CD4-positive, alpha-beta T cell treated with Interleukin-15 for 4 hours (primary cell): ENCODE measurements around the gene NAT10.
"Not testable (repeated sequence)": the region's sequence is repeated elsewhere in the genome, so short reads cannot be mapped to it uniquely, and the experiment has no call there.

Experiments
- DNase-seq: peaks from one replicate; pipeline ENCODE4 v3.0.0-alpha.2; 2020; ENCODE audit warnings: low spot score

The NAT10 gene

DNA sequence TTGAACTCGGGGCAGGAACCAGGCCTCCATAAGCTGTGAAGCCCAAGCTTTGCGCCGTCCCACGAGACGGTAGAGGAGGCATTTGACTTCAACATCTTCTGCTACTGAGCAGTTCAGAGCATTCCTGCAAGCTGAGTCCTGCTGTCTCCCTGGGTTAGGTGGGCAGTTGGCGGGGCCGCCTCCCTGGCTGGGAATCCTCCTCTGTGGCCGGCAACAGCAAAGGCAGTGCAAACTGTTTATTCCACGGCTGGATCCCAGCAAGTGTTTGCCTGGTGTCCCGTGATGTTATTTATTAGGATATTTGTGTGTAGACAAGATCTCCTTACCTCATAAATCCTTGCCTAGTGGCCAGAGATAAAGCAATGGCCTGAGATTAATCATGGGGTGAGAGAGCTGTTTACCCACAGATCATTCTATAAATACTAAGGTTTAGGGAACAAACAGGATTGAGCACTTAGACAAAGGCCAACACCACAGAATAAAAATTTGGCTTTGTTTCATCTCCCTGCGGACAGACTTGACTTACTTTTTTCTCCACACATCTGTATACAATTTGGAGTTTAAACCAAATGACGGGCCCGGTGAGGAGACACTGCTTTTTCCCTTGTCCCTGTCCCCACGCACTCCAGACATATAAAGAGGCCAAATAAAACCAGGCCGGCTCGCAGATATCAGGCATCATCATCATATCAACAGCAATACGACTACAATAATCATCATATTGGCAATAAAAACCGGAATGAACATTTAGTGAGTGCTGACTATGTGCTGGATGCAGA is 63.4 kb downstream of the NAT10 start:
- no peak for DNase-seq

DNA sequence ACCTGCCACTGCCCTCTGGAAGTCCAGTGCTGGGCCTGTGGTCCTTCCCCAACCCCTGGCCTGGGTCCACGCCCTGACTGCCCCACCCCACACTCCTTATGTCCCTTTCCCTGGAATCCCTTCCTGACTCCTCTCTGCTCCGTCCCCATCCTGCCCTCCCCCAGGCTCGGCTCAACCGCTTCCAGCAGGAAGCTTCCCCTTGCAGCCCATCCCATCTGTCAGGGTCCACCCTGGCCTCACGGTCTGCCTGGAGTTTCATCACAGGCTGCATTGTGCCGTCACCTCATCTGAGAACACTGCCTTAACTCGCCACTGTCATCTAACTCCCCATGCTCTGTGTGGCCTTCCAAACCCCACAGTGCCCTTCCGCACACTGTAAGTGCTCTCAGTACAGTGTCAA is 64.3 kb downstream of the NAT10 start:
- no peak for DNase-seq

DNA sequence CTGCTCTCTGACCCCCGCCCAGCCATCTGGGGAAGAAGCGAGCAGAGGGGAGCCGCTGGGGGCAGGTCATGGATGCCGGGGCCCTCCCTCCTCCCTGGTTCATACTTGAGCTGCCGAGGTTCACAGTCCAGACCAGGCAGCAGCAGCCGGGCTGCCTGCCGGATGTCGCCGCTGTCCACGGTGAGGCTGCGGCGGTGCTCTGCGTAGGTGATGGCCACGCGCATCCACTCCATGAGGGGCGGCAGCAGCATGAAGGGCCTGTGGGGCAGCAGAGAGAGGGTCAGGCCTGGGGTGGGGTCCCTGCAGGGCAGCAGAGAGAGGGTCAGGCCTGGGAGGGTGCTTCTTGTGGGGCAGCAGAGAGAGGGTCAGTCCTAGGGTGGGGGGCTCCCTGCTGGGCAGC is 67.6 kb downstream of the NAT10 start:
- DNase-seq, result no peak

DNA sequence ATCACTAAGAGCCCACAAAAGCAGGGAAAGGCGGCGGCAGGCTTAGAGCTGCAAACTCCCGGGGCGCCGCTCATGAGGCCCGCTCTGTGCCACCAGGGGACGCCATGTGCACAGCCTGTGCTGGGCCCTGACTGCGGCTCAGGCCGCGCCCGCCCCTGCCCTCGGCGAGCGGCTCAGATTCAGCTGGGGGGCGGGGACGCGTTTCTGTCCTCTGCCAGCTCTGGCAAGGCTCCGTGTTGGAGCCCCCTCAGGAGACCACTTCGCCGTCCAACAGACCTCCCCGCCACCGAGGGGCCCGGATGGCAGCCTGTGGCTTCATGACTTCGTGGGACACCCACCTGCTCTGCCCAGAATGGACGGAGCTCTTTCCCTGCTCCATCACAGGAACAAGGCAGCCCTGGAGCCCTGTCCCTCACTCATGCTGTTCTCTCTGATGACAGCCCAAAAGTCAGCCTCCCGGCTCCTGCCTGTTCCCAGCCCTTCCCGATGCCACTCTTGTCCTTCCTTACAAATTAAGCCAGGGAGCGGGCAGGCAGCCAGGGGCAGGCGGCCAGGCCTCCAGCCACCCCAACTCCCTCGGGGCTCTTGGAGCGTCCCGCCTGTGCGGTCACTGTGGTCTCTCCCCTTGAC is 69.1 kb downstream of the NAT10 start:
- DNase-seq, result peak; percentile 74

DNA sequence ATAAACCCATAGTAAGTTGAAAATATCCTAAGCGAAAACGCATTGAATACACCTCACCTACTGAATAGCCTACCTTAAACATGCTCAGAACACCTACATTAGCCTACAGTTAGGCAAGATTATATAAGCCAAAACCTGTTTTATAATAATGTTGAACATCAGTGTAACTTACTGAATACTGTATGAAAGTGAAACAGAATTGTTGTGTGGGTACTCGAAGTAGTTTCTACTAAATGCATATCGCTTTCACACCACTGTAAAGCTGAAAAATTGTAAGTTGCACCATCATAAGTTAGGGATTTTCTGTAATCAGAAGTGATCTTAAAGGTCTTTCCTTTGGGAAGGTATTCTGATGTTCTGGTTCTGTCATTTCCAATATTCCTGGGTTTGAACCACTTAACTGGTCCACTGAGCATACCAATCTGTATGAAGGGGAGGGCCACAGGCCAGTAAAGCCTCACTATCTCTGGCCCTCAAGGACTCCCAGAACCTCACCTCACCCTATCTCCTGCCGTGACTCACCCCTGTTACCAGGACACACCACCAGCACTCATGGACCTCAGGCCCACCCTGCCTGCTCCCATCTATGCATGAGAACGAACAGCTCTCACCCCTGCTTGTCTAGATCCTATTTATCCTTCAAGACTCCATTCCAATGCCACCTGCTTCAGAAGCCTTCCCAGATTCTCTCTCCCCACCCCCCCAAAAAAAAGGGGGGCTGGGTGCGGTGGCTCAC is 70.0 kb downstream of the NAT10 start:
- DNase-seq, result no peak

DNA sequence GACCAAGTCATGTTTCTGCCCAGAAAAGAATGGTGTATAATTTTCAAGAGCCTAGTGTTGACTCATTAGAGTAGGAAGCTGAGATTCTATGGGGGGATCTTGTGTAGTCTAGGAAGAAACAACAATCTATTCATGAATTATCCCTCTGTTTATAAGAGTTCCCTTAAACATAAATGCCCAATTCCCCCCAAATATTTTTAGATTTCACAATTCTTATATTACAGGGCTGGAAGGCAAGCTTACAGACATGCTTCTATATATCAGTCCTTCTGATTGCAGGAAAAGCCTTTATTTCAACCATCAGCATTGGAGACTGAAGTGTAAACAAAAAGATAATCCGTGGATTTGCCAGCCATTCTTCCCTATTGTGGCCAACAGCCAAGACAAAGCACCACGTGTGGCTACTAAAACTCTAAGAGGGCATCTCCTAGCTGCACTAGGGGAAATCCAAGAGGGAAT is 71.4 kb downstream of the NAT10 start:
- DNase-seq, result no peak

DNA sequence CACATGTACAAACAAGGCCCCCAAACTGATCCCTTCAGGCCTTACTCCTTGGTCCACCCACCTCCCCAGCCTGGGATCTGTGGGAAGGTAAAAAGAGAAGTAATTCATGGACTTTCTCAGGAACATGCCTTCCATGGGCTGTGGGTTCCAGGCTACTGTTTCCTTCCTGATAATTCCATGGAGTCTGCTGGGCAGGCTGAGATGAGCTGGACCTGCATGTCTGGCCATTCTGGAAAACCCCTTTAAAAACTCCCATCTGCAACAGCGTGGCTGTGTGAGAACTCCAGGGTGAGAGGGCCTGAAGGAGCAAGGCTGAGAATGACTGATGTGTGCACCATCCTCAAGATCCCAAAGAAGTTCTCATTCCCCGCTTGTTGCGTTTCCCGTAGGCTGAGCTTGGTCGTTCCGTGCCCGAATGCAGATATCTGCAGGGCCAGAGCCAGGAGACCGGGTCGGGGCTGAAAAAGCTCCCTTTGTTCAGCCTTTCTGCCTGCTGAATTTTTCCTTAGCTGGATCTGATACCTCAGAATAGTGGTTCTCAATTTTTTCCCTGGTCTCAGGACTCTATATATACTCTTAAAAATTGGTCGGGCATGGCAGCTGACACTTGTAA is 72.9 kb downstream of the NAT10 start:
- no peak for DNase-seq

DNA sequence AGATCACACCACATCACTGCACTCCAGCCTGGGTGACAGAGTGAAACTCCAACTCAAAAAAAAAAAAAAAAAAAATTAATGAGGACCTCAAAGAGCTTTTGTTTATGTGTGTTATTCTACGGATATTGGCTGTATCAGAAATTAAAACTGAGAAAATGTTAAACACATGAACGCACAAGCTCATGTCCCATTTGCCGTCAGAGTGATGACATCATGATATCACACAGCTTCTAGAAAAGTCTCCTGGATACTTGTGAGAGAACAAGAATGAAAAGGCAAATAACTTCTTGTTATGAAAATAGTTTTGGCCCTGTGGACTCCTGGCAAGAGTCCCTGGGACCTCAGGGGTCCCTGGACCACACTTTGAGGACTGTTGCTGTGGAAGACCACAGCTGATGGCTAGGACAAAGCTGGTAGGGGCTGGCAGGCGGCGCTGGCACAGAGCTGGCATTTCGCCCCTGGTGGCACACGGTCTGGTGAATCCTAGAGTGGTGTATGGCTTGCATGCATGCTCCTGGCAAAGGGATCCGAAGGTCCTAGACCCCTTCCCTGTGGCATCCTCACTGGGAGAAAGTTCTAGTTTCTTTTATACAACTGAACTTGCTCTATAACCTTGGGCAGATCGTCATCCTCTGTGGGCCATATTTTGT is 73.7 kb downstream of the NAT10 start:
- no peak for DNase-seq

DNA sequence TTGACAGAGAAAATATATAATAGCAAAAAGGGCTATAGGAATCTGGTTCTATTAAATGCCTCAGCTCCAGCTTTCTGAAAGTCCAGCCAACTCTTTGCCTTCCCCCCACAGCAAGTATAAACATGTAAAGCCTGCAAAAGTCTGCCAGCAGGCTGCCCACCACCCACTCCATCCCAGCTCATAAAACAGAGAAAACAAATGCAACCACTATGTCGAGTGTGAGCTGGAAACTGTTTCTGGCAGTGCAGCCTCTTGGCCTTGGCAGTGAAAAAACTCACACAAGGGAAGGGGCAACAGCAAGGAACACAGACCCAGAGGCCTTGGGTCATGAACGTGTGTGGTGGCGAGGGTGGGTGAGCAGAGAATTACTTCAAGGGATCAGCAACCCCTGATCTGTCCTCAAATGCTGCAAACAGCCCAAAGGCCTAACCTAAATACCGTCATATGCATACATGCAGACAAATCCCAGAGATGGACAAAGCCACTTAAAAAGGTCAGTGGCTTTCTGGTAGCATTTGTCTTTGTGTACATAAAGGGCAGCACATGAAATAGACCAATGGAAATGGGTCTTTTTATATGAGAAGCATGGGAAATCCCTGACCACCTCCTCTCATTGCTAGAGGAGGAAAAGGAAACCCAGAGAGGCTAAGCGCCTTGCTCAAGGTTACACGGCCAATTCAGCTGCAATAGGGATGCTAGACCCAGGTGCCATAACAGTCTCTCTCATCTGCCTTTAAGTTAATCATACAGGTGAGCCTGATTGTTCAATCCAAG is 74.8 kb downstream of the NAT10 start:
- no peak for DNase-seq

DNA sequence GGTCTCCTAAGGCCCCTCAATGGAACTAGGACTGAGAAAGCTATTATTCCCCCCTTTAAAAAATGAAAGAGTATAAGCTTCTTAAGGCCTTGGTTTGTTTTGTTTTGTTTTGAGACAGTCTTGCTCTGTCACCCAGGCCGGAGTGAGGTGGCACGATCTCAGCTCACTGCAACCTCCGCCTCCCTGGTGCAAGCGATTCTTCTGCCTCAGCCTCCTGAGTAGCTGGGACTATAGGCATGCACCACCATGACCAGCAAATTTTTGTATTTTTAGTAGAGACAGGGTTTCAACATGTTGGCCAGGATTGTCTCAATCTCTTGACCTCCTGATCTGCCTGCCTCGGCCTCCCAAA is 75.4 kb downstream of the NAT10 start:
- DNase-seq, result not testable (repeated sequence)

DNA sequence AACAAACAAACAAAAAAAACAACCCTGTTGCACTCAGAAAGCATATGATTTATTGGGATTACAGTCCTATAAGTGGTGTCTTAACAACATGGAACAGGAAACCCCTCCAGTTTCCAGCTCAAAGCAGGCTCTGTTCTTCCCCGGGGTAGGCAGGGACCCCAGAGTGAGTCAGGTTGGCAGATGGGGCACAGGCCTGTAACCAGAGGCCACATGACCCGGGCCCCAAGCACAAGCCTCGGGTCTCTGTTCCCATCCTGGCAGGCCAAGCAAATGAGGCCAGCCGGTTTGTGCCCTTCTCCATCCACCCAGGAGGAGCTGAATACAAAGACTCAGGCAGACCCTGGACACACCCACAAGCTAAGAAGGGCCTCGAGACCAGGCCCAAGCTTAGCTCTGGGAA is 75.8 kb downstream of the NAT10 start:
- DNase-seq, result no peak

DNA sequence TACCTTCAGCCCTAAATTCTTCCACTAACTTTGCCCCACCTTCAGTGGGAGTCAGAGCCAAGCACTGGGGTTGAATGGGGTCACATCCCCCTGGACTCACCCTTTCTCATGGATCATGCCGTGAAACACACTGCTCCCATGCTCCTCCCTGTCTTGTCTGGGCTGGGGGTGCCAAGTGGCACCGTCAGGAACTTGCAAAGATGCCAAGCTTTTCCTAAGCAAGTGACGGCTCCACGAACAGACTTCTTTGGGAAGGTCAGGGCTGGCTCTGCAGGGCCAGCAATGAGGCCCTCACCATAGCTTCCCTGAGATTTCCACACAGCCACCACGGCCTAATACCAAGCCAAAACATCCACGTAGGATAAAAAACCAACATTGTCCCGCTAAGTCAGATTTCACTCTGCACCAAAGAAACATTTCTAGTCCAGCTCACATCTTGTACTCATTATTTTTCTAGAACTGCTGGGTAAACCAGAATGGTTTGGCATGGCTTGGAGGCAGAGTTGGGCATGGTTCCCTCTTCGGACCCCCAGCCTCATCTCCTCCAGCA is 76.5 kb downstream of the NAT10 start:
- no peak for DNase-seq

DNA sequence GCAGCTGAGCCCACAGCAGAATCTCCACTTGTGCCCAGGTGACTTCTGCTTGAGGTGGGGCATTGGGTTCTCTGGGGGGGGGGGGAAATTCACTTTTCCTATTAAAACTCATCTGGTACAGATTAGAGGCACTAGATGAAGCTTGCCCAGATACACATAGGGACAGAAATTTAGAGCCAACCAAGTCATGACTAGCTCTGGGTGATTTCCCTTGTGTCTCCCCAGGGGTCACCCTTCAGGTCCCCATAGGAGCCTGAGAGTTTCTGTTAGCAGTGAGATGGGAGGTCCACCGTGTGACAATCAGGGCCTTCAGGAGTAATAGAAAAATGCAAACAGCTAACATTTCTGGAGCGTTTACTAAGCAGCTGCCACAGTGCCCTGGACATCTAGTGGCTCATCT is 77.0 kb downstream of the NAT10 start:
- DNase-seq, result no peak

DNA sequence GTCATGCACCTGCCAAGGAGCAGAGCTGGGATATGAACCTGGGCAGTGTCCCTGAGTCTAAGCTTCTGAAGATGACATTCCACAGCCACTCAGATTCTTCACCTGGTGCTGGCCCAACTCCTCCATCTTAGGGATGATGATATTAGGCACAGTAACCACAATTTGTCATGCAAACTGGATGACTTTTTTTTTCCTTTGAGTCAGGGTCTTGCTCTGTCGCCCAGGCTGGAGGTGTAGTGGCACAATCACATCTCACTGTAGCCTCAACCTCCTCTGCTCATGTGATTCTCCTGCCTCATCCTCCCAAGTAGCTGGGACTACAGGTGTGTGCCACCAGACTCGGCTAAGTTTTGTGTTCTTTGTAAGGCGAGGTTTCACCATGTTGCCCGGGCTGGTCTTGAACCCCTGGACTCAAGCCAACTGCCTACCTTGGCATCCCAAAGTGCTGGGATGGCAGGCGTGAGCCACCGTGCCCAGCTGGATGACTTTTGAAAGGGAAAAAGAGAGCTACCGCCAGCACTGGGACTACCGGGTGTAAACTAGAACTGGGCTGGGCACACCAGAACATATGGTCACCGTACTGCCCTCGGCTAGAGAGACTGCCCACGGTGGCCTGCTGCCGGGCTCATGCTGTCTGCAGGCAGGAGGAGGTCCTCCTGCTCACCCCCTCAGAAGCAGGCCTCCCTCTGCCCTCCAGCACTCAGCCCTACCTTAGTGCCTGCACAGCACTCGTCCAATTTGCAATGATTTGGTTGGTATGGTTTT is 77.7 kb downstream of the NAT10 start:
- DNase-seq, result no peak

DNA sequence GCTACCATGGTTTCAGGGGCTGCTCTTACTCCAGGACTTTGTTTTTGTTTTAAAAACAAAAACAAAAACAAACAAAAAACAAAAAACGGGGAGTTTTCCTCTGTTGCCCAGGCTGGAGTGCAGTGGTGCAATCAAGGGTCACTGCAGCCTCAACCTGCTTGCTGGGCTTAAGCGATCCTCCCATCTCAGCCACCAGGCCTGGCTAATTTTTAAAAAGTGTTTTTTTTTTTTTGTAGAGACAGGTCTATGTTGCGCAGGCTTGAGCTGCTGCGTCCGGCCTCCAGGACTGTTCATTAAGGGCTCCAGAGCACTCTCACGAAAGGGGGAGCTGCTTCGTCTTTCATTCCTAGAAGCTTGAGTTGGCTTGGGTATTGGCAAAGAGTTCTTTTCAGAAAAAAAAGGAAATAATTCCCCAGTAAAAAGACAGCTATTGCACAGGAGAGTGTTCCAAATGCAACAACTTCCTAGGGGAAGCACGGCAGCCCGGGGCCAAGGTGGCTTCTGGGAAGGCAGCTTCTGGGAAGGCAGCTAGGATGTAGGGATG is 78.5 kb downstream of the NAT10 start:
- no peak for DNase-seq

DNA sequence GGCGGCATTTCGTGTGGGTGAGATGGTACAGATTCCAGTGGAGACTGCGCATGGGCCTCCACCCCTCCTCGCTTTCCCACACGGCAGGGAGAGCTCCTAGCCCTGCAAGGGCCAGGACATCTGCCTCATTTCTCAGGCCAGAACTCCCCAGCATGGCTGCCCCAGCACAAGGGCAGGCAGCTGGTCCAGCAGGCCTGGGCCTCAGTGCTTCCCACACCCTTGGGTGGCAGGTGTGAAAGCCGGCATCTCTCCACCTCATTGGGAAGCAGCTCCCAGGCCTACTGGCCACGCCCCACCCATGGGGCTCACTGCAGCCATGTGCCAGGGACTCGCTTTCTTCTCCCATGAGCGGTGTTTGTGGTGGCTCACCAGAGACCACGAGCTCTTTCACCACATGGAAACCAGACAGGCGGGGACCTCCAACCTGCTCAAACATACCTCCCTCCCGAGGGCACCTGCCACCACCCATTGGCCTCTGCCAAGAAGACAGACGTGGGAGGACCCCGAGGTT is 79.1 kb downstream of the NAT10 start:
- no peak for DNase-seq

DNA sequence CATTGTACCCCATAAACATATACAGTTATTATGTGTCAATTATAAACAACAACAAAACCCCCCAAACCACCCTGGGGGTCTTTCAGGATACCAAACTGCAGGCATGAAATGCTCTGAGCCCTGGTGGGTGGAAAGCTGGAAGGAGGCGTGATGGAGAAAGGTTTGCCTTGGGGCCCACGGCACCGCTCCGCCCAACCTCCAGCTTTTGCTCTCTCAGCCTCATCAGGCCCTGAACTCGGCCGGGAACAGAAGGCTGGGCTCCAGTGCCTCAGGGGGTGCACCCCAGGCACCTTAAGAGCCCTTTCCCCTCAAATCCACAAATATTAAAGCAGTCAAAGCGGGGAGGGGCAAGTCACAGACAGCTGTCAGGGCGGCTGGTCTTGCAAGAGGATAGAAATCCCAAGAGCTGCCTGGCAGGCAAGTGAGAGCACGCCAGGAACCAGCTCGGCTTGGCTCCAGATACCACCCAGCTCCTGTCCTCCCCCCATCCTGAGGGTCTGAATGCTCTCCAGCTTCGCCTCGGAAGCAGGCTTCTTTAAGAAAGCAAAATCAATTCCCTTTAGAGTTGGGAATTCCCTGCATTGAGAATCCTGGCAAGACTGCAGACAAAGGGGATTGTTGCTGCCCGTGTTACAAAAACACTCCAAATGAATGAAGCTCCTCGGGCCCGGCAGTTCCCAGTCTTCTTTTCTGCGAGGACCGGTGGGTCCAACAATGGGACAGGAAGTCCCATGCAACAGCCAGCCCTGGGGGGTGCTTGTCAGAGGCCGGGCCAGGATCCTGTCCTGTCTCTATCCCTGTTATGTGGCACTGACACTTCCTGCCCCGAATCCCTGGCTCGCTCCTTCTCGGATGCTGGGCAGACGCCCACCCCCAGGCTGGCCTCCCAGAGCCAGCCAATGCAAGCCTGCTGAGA is 80.8 kb downstream of the NAT10 start:
- no peak for DNase-seq

DNA sequence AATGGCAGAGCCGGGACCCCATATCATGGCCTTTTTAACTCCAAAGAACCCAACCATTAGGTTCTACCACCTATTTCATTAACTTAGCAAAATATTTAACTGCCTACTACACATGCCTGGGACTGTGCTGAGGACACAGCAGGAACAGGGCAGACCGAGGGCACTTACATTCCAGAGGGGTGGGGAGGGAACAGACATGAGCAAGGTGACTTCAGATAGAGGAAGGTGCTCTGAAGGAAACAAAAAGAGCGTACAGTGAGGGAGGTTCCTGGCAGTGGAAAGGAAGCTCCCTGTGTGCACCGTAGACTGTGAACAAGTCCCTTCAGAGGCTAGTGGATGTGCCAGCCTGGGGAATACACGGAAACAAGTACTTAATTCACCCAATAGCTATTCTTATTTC is 82.8 kb downstream of the NAT10 start:
- DNase-seq, result no peak

DNA sequence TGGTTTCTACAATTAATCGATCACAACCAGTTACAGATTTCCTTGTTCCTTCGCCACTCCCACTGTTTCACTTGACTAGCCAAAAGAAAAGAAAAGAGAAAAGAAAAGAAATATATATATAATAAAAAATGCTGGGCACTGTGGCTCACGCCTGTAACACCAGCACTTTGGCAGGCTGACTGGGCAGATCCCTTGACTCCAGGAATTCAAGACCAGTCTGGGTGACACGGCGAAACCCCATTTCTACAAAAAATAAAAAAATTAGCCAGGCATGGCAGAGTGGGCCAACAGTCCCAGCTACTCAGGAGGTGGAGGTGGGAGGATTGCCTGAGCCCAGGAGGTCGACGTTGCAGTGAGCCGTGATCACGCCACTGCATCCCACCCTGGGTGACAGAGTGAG is 83.8 kb downstream of the NAT10 start:
- no peak for DNase-seq
